Tibial nerve (tissue), 4 donors: Measurements from ENCODE around the gene EML1. TPM values are rescaled to one million over a fixed set of nuclear protein-coding genes. Genes with fewer than 3 reads are reported as not detected.

Experiments used
- DNase-seq, 2 donors: peaks; one replicate each; pipeline ENCODE4 v3.0.0-alpha.2; 2019; ENCODE audit warnings: low spot score in 2 of 2
- H3K27ac ChIP-seq, 4 donors: fragments of 200-600 bp; sonication (generic) in 3 of 4; one replicate each; pipeline ENCODE4 v1.5.1; 2017 to 2019; ENCODE audit warnings: mild to moderate bottlenecking in 1 of 4
- H3K27me3 ChIP-seq, 2 donors: fragments of 200-600 bp; sonication (generic) in 1 of 2; one replicate each; pipeline versions ENCODE4 v1.5.1 to v1.6.0; 2017 to 2019
- H3K36me3 ChIP-seq, 3 donors: fragments of 200-600 bp; sonication (generic); one replicate each; pipeline ENCODE4 v1.5.1; 2018 to 2019
- H3K4me1 ChIP-seq, 4 donors: fragments of 200-600 bp; sonication (generic) in 3 of 4; one replicate each; pipeline ENCODE4 v1.5.1; 2017 to 2019
- H3K4me3 ChIP-seq, 4 donors: fragments of 200-600 bp; sonication (generic) in 3 of 4; one replicate each; pipeline ENCODE4 v1.5.1; 2017 to 2019; ENCODE audit warnings: mild to moderate bottlenecking in 1 of 4, moderate library complexity in 1 of 4
- H3K9me3 ChIP-seq, 4 donors: fragments of 200-600 bp; sonication (generic) in 3 of 4; one replicate each; pipeline ENCODE4 v1.5.1; 2017 to 2019
- EP300 ChIP-seq, 2 donors: sonication (generic); formaldehyde crosslinking; IDR thresholded peaks; one replicate each; pipeline ENCODE4 v1.6.1; 2017; ENCODE audit warnings: antibody characterized with exemption in 2 of 2, mild to moderate bottlenecking in 1 of 2
- POLR2A ChIP-seq, 2 donors: fragments of 450-650 bp; IDR thresholded peaks; one replicate each; pipeline ENCODE4 v1.6.1; 2017; ENCODE audit warnings: antibody characterized with exemption in 2 of 2, mild to moderate bottlenecking in 2 of 2, moderate library complexity in 2 of 2
- WGBS, 2 donors: methylation state at CpG; one replicate each; pipeline ENCODE4 v1.1.5; 2018; 5-methylcytosine and 5-hydroxymethylcytosine counted together
- total RNA-seq, 4 donors: library from RNA; depleted of rRNA; stranded (reverse); fragments of >200 nt; gene quantifications; one replicate each; pipeline ENCODE4 v1.1.0, GENCODE V29; 2016
- TF ChIP-seq, protein P1 (sequence below), 5 experiments: fragments of 200-600 bp in 3 of 5; fragments of 450-650 bp in 2 of 5; sonication (generic) in 3 of 5; IDR thresholded peaks; one replicate each; pipeline ENCODE4 v1.5.1; 2016 to 2019; ENCODE audit warnings: antibody characterized with exemption in 5 of 5, mild to moderate bottlenecking in 3 of 5, moderate library complexity in 2 of 5

EML1 gene
- total RNA-seq, 4 donors from 2014 or later = 32.4 to 82.8 (median 55.2) TPM

DNA sequence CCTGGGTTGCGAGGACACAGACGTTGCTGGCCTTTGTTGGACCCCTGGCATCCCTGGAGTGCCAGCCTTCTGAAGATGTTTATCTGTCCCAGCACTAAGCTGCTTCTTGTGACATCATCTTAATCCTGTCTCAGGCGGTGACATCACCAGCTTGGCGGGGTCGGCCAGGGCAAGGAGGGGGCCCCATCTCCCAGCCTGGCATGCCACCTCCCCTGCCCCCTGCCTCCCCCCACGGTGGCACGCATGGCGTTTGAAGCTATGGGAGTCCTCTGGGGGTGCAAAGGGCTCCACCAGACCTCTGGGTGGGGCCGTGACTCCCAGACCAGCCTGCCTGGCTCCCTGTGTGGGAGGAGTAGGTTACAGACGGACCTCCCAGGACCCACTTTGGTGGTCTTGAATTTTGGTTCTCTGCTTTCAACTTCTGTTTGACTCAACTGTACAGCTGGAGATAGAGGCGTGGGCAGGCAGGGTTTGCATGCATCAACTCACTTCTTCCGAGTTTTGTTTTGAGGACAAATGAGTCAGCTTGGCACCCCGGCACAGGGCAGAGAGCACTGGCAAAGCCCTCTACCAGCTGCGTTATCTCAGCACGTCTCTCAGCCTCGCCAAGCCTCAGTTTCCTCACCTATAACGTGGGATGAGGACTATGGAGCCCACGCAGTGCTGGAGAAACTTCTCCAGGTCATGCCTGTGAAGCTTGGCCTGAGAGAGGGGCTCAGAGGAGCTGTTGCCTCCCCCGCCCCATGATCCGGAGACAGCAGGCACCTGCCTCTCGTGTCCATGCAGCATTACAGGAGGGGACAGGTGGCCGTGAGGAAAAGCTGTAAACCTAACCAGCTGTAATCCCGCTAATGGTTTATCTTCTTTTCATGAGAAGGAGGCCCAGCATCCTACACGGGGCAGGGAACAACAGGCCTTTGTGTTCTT, 38.8 kb upstream of the EML1 start:
- no peaks in the 10 kb centered on the region for H3K27me3 ChIP-seq
- H3K4me3 ChIP-seq = no peak overlapping the region
- WGBS, 2 donors = 51 to 63% methylated on average over 17 to 24 of the region's 24 CpGs
- no peak for DNase-seq
- no peaks in the 10 kb centered on the region for H3K9me3 ChIP-seq
- peaks cover 0 to 72% (median 40%) of the 10 kb centered on the region in 4 donors for H3K4me1 ChIP-seq
- peak overlapping the region in 2 of 4 donors; percentile 57 to 82 for H3K27ac ChIP-seq
- TF ChIP-seq EP300 (IDR thresholded peaks at IDR 0.05) (no peak), POLR2A (IDR thresholded peaks at IDR 0.05) (no peak)
- TF ChIP-seq, protein P1, sequence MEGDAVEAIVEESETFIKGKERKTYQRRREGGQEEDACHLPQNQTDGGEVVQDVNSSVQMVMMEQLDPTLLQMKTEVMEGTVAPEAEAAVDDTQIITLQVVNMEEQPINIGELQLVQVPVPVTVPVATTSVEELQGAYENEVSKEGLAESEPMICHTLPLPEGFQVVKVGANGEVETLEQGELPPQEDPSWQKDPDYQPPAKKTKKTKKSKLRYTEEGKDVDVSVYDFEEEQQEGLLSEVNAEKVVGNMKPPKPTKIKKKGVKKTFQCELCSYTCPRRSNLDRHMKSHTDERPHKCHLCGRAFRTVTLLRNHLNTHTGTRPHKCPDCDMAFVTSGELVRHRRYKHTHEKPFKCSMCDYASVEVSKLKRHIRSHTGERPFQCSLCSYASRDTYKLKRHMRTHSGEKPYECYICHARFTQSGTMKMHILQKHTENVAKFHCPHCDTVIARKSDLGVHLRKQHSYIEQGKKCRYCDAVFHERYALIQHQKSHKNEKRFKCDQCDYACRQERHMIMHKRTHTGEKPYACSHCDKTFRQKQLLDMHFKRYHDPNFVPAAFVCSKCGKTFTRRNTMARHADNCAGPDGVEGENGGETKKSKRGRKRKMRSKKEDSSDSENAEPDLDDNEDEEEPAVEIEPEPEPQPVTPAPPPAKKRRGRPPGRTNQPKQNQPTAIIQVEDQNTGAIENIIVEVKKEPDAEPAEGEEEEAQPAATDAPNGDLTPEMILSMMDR (IDR thresholded peaks at IDR 0.05) = no peak
- no peaks in the 10 kb centered on the region for H3K36me3 ChIP-seq

DNA sequence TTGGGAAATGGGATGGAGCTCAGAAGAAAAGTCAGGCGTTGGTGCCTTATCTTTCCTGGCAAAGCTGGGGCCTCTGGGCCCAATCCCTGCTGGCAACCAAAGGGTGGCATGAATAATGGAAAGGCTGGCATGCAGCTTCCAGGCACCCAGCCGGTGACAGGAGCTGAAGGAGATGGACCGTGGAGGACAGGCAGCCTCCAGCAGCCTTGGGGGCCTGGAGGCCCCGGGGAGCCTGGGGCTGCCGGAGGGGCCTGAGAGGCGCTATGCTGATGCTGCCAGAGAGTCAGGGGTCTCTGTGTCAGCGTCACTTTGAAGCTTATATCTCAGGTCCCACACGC, 38.2 kb upstream of the EML1 start:
- Histone ChIP-seq H3K27ac (peak overlapping the region in 2 of 4 donors; percentile 57 to 82), H3K27me3 (no peaks in the 10 kb centered on the region), H3K9me3 (no peaks in the 10 kb centered on the region), H3K4me3 (no peak overlapping the region), H3K36me3 (no peaks in the 10 kb centered on the region), H3K4me1 (peaks cover 0 to 66% (median 40%) of the 10 kb centered on the region in 4 donors)
- TF ChIP-seq, protein P1 (IDR thresholded peaks at IDR 0.05) = no peak
- TF ChIP-seq EP300 (IDR thresholded peaks at IDR 0.05) = no peak
- no peak for TF ChIP-seq POLR2A (IDR thresholded peaks at IDR 0.05)
- 70 to 76% methylated on average over 8 of the region's 8 CpGs for WGBS, 2 donors
- no peak for DNase-seq

DNA sequence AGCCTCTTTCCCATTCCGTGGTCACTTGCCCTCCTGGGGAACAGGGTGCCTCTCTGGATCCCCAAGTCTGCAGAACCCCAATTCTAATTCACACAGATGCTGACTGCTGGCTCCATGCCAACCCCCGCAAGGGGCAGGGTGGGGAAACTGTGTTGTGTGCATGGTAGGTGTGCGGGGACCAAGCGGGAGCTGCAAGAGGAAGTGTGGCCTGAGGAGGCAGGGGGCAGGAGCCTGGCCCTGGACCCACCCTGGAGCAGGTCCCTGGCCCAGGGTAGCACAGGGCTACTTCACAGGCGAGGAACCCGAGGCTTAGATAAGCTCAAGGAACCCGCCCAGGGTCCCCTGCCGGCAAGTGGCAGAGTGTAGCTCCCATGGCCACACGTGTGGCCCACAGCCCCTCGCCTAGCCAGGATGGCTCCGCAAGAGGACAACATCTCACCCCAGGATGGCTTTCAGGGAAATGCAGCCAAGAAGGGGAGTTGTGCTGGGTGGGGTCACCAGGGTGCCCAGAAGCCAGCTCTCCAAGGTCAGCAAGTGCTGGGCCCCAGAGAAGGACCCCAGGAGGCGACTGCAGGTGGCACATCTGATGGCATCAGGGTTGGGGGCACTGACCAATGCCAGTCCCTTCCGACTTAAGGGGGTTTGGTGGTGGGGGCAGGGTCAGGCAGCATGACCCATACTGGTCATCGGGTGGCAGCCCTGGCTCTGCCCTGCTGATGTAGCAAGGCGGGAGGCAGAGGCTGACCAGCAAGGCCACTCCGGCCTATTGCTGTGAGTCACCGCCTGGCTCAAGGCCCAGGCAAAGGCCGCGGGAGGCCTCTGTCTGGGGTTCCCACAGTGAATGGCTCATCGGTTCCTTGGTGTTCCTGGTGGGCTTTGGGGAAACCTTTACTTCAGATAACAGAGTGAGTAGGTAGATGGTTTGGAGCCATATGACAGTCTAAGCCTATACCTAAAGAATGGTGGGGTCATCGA, 37.3 kb upstream of the EML1 start:
- no peak for TF ChIP-seq POLR2A (IDR thresholded peaks at IDR 0.05)
- TF ChIP-seq, protein P1 (IDR thresholded peaks at IDR 0.05) = peak in 1 of 5 experiments; percentile 12
- peak in 1 of 2 donors; percentile 64 for TF ChIP-seq EP300 (IDR thresholded peaks at IDR 0.05)
- no peaks in the 10 kb centered on the region for H3K9me3 ChIP-seq
- 36 to 45% methylated on average over 14 to 16 of the region's 21 CpGs for WGBS, 2 donors
- peaks cover 0 to 64% (median 40%) of the 10 kb centered on the region in 4 donors for H3K4me1 ChIP-seq
- H3K27ac ChIP-seq = peak overlapping the region in 3 of 4 donors; percentile 57 to 82 (median 66)
- DNase-seq = peak; percentile 79 to 85
- H3K36me3 ChIP-seq = no peaks in the 10 kb centered on the region
- H3K27me3 ChIP-seq = no peaks in the 10 kb centered on the region
- no peak overlapping the region for H3K4me3 ChIP-seq

DNA sequence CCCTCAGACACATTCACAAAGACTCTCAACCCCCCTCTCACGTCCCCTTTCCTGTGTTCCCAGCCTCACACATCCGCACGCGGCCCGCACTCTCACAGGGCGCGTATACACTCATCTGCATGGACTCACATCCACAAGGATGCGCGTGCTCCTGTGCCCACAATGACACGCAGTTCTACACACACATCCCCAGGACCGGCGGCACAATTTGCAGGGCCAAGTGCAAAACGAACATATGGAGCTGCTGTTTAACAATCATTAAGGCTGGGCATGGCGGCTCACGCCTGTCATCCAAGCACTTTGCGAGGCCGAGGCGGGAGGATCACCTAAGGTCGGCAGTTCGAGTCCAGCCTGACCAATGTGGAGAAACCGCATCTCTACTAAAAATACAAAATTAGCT, 36.4 kb upstream of the EML1 start:
- Histone ChIP-seq H3K27ac (peak overlapping the region in 2 of 4 donors; percentile 66 to 67), H3K4me1 (peaks cover 0 to 64% (median 40%) of the 10 kb centered on the region in 4 donors), H3K9me3 (no peaks in the 10 kb centered on the region), H3K27me3 (no peaks in the 10 kb centered on the region), H3K4me3 (no peak overlapping the region), H3K36me3 (no peaks in the 10 kb centered on the region)
- 90 to 94% methylated on average over 21 of the region's 21 CpGs for WGBS, 2 donors
- TF ChIP-seq POLR2A (IDR thresholded peaks at IDR 0.05) (no peak), EP300 (IDR thresholded peaks at IDR 0.05) (no peak)
- TF ChIP-seq, protein P1 (IDR thresholded peaks at IDR 0.05) = no peak
- DNase-seq = no peak
